ENCODE data around the gene PLCG1. TPM values are rescaled to one million over a fixed set of nuclear protein-coding genes. Genes with fewer than 3 reads are reported as not detected.

PLCG1 gene
- total and polyA plus RNA-seq, 2 of the 8 experiments (the other 6 are each of a cell fraction or from before 2014, with no cell fraction given) = 103 to 154 TPM

DNA sequence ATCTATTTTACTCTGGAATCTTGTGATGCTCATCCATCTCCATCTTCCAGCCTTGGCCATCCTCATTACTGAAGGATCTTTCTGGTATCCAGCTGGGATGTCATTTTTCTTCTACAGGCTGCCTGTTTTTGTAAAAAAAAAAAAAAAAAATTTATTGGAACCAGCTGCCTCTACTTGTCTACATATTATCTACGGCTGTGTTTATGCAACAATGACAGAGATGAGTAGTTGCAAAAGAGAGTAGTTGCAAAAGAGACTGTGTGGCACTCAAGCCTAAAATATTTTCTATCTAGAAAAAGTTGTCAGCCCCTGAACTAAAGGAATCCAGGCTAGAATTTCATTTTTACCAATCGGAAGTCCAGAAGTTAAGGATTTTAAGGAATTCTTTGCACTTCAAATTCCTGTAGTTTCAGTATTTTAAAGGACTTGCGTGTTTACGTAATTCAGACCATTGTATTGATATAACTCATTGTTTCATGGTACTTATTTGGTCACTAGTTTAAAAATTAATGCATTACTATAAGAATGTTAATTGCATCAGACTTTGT lies 38.6 kb upstream of the PLCG1 start:
- TF ChIP-seq CEBPB (IDR thresholded peaks at IDR 0.05; ENCODE audit: low read depth, low read length) (no peak), SP2 (IDR thresholded peaks at IDR 0.05; ENCODE audit: low read length) (no peak), SRF (IDR thresholded peaks at IDR 0.05; ENCODE audit: low read depth, low read length) (no peak), TAF7 (optimal IDR thresholded peaks at IDR 0.05; ENCODE audit: borderline replicate concordance, low read depth, low read length) (no peak), GTF2F1 (IDR thresholded peaks at IDR 0.05; ENCODE audit: borderline replicate concordance, low read depth, low read length) (no peak), SIX5 (IDR thresholded peaks at IDR 0.05; ENCODE audit: low read depth, low read length) (no peak), JUND (IDR thresholded peaks at IDR 0.05; ENCODE audit: low read length) (no peak), RAD21 (IDR thresholded peaks at IDR 0.05 in 1 of 2, conservative IDR thresholded peaks at IDR 0.05 in 1 of 2; ENCODE audit: low read depth in 2 of 2, low read length in 2 of 2) (no peak), BACH1 (IDR thresholded peaks at IDR 0.05; ENCODE audit: low read length) (no peak)
- no peaks in the 10 kb centered on the region for H3K79me1 ChIP-seq (ENCODE audit: low read depth, low read length)
- H4K8ac ChIP-seq (ENCODE audit: extremely low read depth, insufficient read depth, low read length) = no peak overlapping the region
- no peak overlapping the region for H2BK15ac ChIP-seq (ENCODE audit: low read length)
- H3K56ac ChIP-seq (replicated peaks; ENCODE audit: insufficient read length, low read depth, low read length) = no peak overlapping the region
- H3K4me1 ChIP-seq (replicated peaks in 1 of 4; ENCODE audit: control insufficient read depth in 3 of 4, insufficient read depth in 4 of 4, low read length in 3 of 4) = no peaks in the 10 kb centered on the region
- no peak overlapping the region for H3K27ac ChIP-seq (ENCODE audit: low read depth, low read length)
- H3K36me3 ChIP-seq (ENCODE audit: control insufficient read depth in 2 of 4, insufficient read depth in 4 of 4, low read length in 3 of 4) = peaks cover 29 to 76% (median 60%) of the 10 kb centered on the region in 4 experiments
- FAIRE-seq (no peak), DNase-seq (ENCODE audit: low read depth in 1 of 2, low spot score in 2 of 2) (no peak)
- H3K14ac ChIP-seq (ENCODE audit: insufficient read length) = no peak overlapping the region
- H3K4ac ChIP-seq (replicated peaks; ENCODE audit: insufficient read length, low read depth, low read length) = no peak overlapping the region
- H3K23me2 ChIP-seq (ENCODE audit: low read depth, low read length) = no peaks in the 10 kb centered on the region
- no peak overlapping the region for H2AK5ac ChIP-seq (ENCODE audit: low read depth, low read length)
- WGBS, 2 experiments (ENCODE audit: extremely low coverage in 1 of 2, insufficient coverage in 1 of 2, insufficient read length in 1 of 2, insufficient replicate concordance in 2 of 2, low coverage in 1 of 2, low lambda C conversion rate in 2 of 2, missing lambda C conversion rate in 1 of 2) = 94% methylated on average over 4 of the region's 4 CpGs; no CpG with 5 or more reads in 1 of the 2 experiments
- H3K9me3 ChIP-seq (ENCODE audit: insufficient read depth in 2 of 2, low read depth in 1 of 2, low read length in 1 of 2) = no peaks in the 10 kb centered on the region
- no peak overlapping the region for H3K4me3 ChIP-seq (ENCODE audit: extremely low read depth in 1 of 4, insufficient read depth in 2 of 4, low read depth in 3 of 4, low read length in 4 of 4)
- H3K4me2 ChIP-seq (ENCODE audit: insufficient read depth in 1 of 2, low read depth in 2 of 2, low read length in 2 of 2) = no peak overlapping the region
- no peaks in the 10 kb centered on the region for H3K27me3 ChIP-seq (replicated peaks in 1 of 4; ENCODE audit: control insufficient read depth in 3 of 4, extremely low read depth in 1 of 4, insufficient read depth in 3 of 4, low read length in 3 of 4)
- POLR2A ChIA-PET (ENCODE audit: partially characterized antibody) = interaction anchor here (0.6 kb wide), 1 partner anchor 331 kb away, joined by 3 read pairs; no protein-coding TSS in a partner anchor
- H4K91ac ChIP-seq (replicated peaks; ENCODE audit: insufficient read length, low read length) = no peak overlapping the region
- H2AFZ ChIP-seq (ENCODE audit: low read length) = no peak overlapping the region
- H2BK120ac ChIP-seq (replicated peaks; ENCODE audit: low read depth, low read length) = no peak overlapping the region
- H3K18ac ChIP-seq (ENCODE audit: extremely low read depth, low read length) = no peak overlapping the region
- no peak overlapping the region for H3K23ac ChIP-seq (ENCODE audit: insufficient read length)
- H4K5ac ChIP-seq (ENCODE audit: insufficient read length, low read depth, low read length) = no peak overlapping the region
- no peaks in the 10 kb centered on the region for H3K79me2 ChIP-seq (ENCODE audit: control insufficient read depth in 1 of 2, insufficient read depth in 2 of 2, low read length in 2 of 2)
- CTCF ChIA-PET (ENCODE audit: partially characterized antibody) = interaction anchor here (0.6 to 9.6 kb wide), 4 partner anchors 8 to 350 kb away, joined by 3 to 99 read pairs (median 4); no protein-coding TSS in a partner anchor
- H2BK20ac ChIP-seq (ENCODE audit: low read length) = no peak overlapping the region
- no peak overlapping the region for H2BK12ac ChIP-seq (ENCODE audit: low read depth, low read length)
- H2BK5ac ChIP-seq (ENCODE audit: low read depth, low read length) = no peak overlapping the region
- H4K20me1 ChIP-seq (replicated peaks in 1 of 2; ENCODE audit: control insufficient read depth in 1 of 2, insufficient read depth in 2 of 2, low read length in 2 of 2) = peaks cover 2 to 8% of the 10 kb centered on the region in 2 experiments
- H3K9ac ChIP-seq (replicated peaks in 1 of 4; ENCODE audit: extremely low read depth in 1 of 4, low read depth in 3 of 4, low read length in 3 of 4) = no peak overlapping the region
